ENCODE data around the gene PRRT1. TPM values are rescaled to one million over a fixed set of nuclear protein-coding genes. Genes with fewer than 3 reads are reported as not detected.

The PRRT1 gene
- polyA plus RNA-seq, 1 donor, result 5.3 TPM

DNA sequence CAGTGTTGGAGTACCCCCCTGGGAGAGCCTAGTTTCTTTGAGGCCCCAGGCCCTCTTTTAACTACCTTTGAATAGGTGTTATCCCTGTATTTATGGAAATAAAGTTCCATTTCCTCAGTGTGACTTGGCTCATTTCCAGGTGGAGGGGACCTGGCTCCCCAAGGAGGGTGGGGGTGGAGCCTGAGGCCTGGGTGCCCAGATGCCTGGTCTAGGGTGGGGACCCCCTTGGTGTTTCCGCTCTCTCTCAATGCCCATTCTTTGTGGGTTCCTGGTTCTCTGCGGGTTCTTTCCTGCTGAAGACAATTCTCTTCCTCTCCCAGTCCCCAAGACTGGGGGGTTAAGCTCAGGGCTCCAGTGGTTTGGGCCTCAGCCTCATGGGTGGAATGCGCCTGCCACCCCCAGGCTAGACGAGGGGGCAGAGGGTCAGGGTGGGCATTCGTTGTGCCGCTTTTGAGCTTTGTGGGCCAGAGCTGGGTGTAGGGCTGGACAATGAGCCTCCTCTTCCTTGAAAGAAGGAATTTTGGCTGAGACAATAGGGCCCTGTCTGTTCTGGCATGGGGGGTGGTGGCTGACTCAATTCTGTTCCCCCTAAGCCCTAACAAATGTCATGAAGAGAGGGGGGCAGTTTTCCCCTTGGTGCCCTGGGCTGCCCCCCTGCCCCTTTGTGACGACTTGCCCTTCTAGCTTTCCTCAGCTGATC lies 12.0 kb upstream of the PRRT1 start:
- Histone ChIP-seq H3K27me3 (ENCODE audit: control insufficient read depth, insufficient read depth, low read length) (no peaks in the 10 kb centered on the region), H3K9me3 (ENCODE audit: control insufficient read depth, low read depth, low read length) (no peaks in the 10 kb centered on the region), H3K36me3 (ENCODE audit: control insufficient read depth, insufficient read depth, low read length) (peaks cover 52% of the 10 kb centered on the region), H3K4me1 (ENCODE audit: control insufficient read depth, insufficient read depth, low read length) (peaks cover 14% of the 10 kb centered on the region), H3K4me3 (ENCODE audit: low read length) (no peak overlapping the region), H3K27ac (ENCODE audit: low read length) (no peak overlapping the region)
- 100% methylated on average over 1 of the region's 7 CpGs for WGBS (ENCODE audit: insufficient coverage, low lambda C conversion rate)
- DNase-seq, result no peak

DNA sequence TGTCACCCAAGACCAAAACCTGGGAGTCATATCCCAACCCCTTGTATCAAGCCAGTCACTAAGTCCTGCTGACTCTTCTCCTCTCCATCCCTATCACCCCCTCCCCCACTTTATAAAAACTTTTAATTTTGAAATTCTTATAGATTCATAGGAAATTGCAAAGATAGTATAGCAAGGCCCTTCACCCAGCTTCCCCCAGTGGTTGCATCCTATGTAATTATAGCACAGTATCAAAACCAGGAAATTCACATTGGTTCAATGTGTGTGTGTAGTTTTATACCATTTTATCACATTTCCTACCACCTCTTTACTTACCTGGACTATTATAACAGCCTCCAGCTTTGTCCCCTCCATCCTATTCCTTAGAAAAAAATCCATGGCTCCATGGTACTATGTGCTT lies 6.3 kb upstream of the PRRT1 start:
- no peak overlapping the region for H3K4me3 ChIP-seq (ENCODE audit: low read length)
- peaks cover 33% of the 10 kb centered on the region for H3K36me3 ChIP-seq (ENCODE audit: control insufficient read depth, insufficient read depth, low read length)
- no peak overlapping the region for H3K27ac ChIP-seq (ENCODE audit: low read length)
- peaks cover 15% of the 10 kb centered on the region for H3K4me1 ChIP-seq (ENCODE audit: control insufficient read depth, insufficient read depth, low read length)
- H3K27me3 ChIP-seq (ENCODE audit: control insufficient read depth, insufficient read depth, low read length), result no peaks in the 10 kb centered on the region
- no peaks in the 10 kb centered on the region for H3K9me3 ChIP-seq (ENCODE audit: control insufficient read depth, low read depth, low read length)
- DNase-seq, result no peak

GRCh38 chr6:32156891-32157290 lies 5.2 kb upstream of the PRRT1 start:
- no peaks in the 10 kb centered on the region for H3K9me3 ChIP-seq (ENCODE audit: control insufficient read depth, low read depth, low read length)
- no peak for DNase-seq
- WGBS (ENCODE audit: insufficient coverage, low lambda C conversion rate), result no CpG with 5 or more reads among the region's 9 CpGs
- H3K4me1 ChIP-seq (ENCODE audit: control insufficient read depth, insufficient read depth, low read length), result peaks cover 26% of the 10 kb centered on the region
- H3K4me3 ChIP-seq (ENCODE audit: low read length), result no peak overlapping the region
- no peaks in the 10 kb centered on the region for H3K27me3 ChIP-seq (ENCODE audit: control insufficient read depth, insufficient read depth, low read length)
- peaks cover 28% of the 10 kb centered on the region for H3K36me3 ChIP-seq (ENCODE audit: control insufficient read depth, insufficient read depth, low read length)
- no peak overlapping the region for H3K27ac ChIP-seq (ENCODE audit: low read length)

GRCh38 chr6:32154514-32155161 lies 2.9 kb upstream of the PRRT1 start:
- H3K27me3 ChIP-seq (ENCODE audit: control insufficient read depth, insufficient read depth, low read length), result peaks cover 4% of the 10 kb centered on the region
- H3K4me3 ChIP-seq (ENCODE audit: low read length), result peak overlapping the region; percentile 86
- H3K27ac ChIP-seq (ENCODE audit: low read length), result peak overlapping the region; percentile 95
- no peaks in the 10 kb centered on the region for H3K9me3 ChIP-seq (ENCODE audit: control insufficient read depth, low read depth, low read length)
- H3K4me1 ChIP-seq (ENCODE audit: control insufficient read depth, insufficient read depth, low read length), result peaks cover 27% of the 10 kb centered on the region
- DNase-seq, result peak; percentile 81 to 89
- H3K36me3 ChIP-seq (ENCODE audit: control insufficient read depth, insufficient read depth, low read length), result peaks cover 28% of the 10 kb centered on the region
- WGBS (ENCODE audit: insufficient coverage, low lambda C conversion rate), result no CpG with 5 or more reads among the region's 34 CpGs

GRCh38 chr6:32153564-32154513 lies 2.1 kb upstream of the PRRT1 start, which contains the start of gene PPT2:
PPT2 (plus strand) TSS chr6:32154141; CDS start chr6:32154595, 454 bp downstream.
- Histone ChIP-seq H3K27ac (ENCODE audit: low read length) (peak within 1 kb of the TSS; percentile 95), H3K36me3 (ENCODE audit: control insufficient read depth, insufficient read depth, low read length) (peaks cover 28% of the 10 kb centered on the region), H3K27me3 (ENCODE audit: control insufficient read depth, insufficient read depth, low read length) (peaks cover 9% of the 10 kb centered on the region), H3K4me1 (ENCODE audit: control insufficient read depth, insufficient read depth, low read length) (peaks cover 31% of the 10 kb centered on the region), H3K4me3 (ENCODE audit: low read length) (peak within 1 kb of the TSS; percentile 86), H3K9me3 (ENCODE audit: control insufficient read depth, low read depth, low read length) (peaks cover 6% of the 10 kb centered on the region)
- WGBS (ENCODE audit: insufficient coverage, low lambda C conversion rate), result no CpG with 5 or more reads among the region's 52 CpGs
- peak; percentile 92 to 93 for DNase-seq

- Histone ChIP-seq H3K9me3 (ENCODE audit: control insufficient read depth, low read depth, low read length) (peaks cover 7% of the 10 kb centered on the region), H3K4me1 (ENCODE audit: control insufficient read depth, insufficient read depth, low read length) (peaks cover 36% of the 10 kb centered on the region), H3K4me3 (ENCODE audit: low read length) (peak overlapping the region; percentile 86), H3K27me3 (ENCODE audit: control insufficient read depth, insufficient read depth, low read length) (peaks cover 11% of the 10 kb centered on the region), H3K36me3 (ENCODE audit: control insufficient read depth, insufficient read depth, low read length) (peaks cover 20% of the 10 kb centered on the region), H3K27ac (ENCODE audit: low read length) (peak overlapping the region; percentile 95)
- peak; percentile 48 to 78 for DNase-seq
- 13% methylated on average over 3 of the region's 35 CpGs for WGBS (ENCODE audit: insufficient coverage, low lambda C conversion rate)
Observed at GRCh38 chr6:32152769-32153563, 1.2 kb upstream of the PRRT1 start.

DNA sequence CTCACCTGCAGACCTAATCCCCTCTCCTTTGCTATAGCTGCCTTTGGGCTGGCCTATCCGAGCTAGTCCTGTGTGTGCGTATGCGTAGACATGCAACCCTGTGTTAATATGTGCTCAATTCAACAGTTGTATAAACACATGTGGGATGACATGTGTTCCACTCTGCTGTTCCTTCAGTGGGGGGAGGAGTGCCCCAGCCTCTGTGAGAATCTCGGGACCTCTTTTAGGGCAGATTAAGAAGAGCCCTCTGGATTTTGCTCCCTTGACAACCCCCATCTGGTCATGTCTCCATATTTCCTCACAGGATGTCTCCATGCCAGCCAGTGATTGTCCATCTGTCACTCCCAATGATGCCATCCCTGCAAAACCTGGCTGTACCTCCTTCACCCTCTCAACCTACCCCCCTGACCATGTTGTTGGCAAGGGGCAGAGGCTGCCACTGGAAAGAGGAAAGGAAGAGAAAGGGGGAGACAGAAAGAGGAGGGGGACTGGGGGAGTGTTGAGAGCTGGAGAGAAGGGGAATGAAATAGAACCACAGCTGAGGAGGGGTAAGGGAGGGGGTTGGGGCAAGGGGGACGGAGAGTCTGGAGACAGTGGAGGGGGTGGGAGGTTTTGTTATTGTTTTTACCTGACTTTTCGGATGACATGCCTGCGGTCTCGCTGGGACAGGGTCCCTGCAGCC lies 417 bp downstream of the PRRT1 start:
- H3K27ac ChIP-seq (ENCODE audit: low read length), result no peak overlapping the region
- H3K4me3 ChIP-seq (ENCODE audit: low read length), result peak overlapping the region; percentile 22
- H3K36me3 ChIP-seq (ENCODE audit: control insufficient read depth, insufficient read depth, low read length), result peaks cover 8% of the 10 kb centered on the region
- peak in 1 of 2 donors; percentile 31 for DNase-seq
- peaks cover 11% of the 10 kb centered on the region for H3K27me3 ChIP-seq (ENCODE audit: control insufficient read depth, insufficient read depth, low read length)
- H3K4me1 ChIP-seq (ENCODE audit: control insufficient read depth, insufficient read depth, low read length), result peaks cover 36% of the 10 kb centered on the region
- WGBS (ENCODE audit: insufficient coverage, low lambda C conversion rate), result no CpG with 5 or more reads among the region's 8 CpGs
- H3K9me3 ChIP-seq (ENCODE audit: control insufficient read depth, low read depth, low read length), result peaks cover 7% of the 10 kb centered on the region

DNA sequence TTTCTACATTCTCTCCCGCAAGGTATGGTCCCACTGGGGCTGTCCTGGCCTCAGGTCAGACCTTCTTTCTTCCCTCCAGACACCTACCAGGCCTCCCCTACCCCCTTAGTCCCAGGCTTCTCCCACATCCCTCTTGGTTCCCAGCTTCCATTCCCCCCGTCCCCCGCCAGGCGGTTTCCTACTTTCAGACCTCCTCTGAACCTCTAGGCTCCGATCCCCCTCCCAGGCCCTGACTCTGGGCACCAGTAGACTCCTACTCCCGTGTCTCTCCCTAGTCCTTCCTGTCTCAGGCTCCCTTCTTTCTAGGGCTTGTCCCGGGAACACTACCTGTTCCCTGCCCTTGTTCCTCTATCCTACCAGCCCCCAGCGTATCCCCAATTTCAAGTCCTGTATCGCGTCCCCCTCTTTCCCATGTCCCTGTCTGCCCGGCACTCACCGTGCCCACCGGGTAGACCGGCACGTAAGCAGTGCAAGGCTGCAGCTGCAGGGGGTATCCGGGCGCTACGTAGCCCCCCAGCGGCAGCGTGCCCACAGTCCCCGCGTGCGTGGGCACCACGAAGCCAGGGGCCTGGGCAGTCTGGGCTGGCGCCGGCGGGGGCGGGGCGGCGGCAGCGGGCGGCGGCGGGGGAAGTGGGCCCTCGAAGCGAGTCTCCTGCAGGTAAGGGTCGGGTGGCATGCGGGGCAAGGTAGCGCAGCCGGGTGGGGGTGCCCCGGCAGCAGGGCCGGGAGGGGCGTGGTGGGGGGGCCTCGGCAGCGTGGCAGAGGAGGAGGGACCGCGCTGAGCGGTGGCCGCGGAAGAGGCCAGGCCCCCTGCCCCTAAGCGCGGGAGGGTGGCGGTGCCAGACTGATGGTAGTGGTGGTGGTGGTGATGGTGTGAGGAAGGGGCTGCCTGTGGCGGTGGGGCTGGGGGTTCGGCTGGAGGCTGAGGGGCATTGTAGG lies 1.5 kb downstream of the PRRT1 start:
- DNase-seq, result no peak
- H3K9me3 ChIP-seq (ENCODE audit: control insufficient read depth, low read depth, low read length), result peaks cover 7% of the 10 kb centered on the region
- WGBS (ENCODE audit: insufficient coverage, low lambda C conversion rate), result 80% methylated on average over 2 of the region's 55 CpGs
- H3K4me3 ChIP-seq (ENCODE audit: low read length), result no peak overlapping the region
- no peak overlapping the region for H3K27ac ChIP-seq (ENCODE audit: low read length)
- H3K36me3 ChIP-seq (ENCODE audit: control insufficient read depth, insufficient read depth, low read length), result no peaks in the 10 kb centered on the region
- peaks cover 11% of the 10 kb centered on the region for H3K27me3 ChIP-seq (ENCODE audit: control insufficient read depth, insufficient read depth, low read length)
- H3K4me1 ChIP-seq (ENCODE audit: control insufficient read depth, insufficient read depth, low read length), result peaks cover 30% of the 10 kb centered on the region
